Testis (tissue), 2 donors: ENCODE measurements around the gene TIMP2.

Experiments used
- CTCF ChIP-seq, 3 experiments: fragments of 450-650 bp in 2 of 3; fragments of 200-600 bp in 1 of 3; sonication (generic) in 1 of 3; IDR thresholded peaks; one replicate each; pipeline ENCODE4 v1.5.1; 2016 to 2019; ENCODE audit warnings: antibody characterized with exemption in 3 of 3, mild to moderate bottlenecking in 2 of 3, moderate library complexity in 1 of 3
- POLR2A ChIP-seq: fragments of 450-650 bp; IDR thresholded peaks from one replicate; pipeline ENCODE4 v1.6.1; 2017; ENCODE audit warnings: antibody characterized with exemption, mild to moderate bottlenecking, moderate library complexity

- TF ChIP-seq CTCF (IDR thresholded peaks at IDR 0.05) (no peak), POLR2A (no peak)
Observed at GRCh38 chr17:78951967-78952551, 26.9 kb upstream of the TIMP2 start.
